GM23338 (cell line): ENCODE data around the gene PRR12. TPM values are rescaled to one million over a fixed set of nuclear protein-coding genes. Genes with fewer than 3 reads are reported as not detected.
A peak's percentile ranks its signal among the peaks of the same experiment; 100 is the strongest.

Source experiments
- ATAC-seq: fragments of 200-7000 bp; cut with Tn5 transposase; 3 replicates; pipeline ENCODE4 v1.9.1; 2020
- DNase-seq: peaks from one replicate; pipeline ENCODE4 v3.0.0-alpha.2; 2015; ENCODE audit warnings: low spot score
- H2AFZ ChIP-seq: fragments of 200-600 bp; sonication (generic); 2 replicates; pipeline ENCODE4 v1.8.0; 2016; ENCODE audit warnings: antibody characterized with exemption, mild to moderate bottlenecking, moderate library complexity
- H3F3A ChIP-seq: fragments of 200-600 bp; sonication (generic); replicated peaks from 2 replicates; pipeline ENCODE4 v1.8.0; 2017; ENCODE audit warnings: antibody characterized with exemption, mixed run types, low read depth
- H3K27ac ChIP-seq: fragments of 200-600 bp; sonication (generic); 2 replicates; pipeline ENCODE4 v1.6.1; 2016; ENCODE audit warnings: low read depth
- H3K27me3 ChIP-seq: fragments of 200-600 bp; sonication (generic); 2 replicates; pipeline ENCODE4 v1.8.0; 2016; ENCODE audit warnings: mild to moderate bottlenecking, mixed run types, moderate library complexity; ENCODE audit not compliant: insufficient read depth
- H3K36me3 ChIP-seq: fragments of 200-600 bp; sonication (generic); 2 replicates; pipeline ENCODE4 v1.8.0; 2016; ENCODE audit warnings: mild to moderate bottlenecking; ENCODE audit not compliant: insufficient read depth
- H3K4me1 ChIP-seq: fragments of 200-600 bp; sonication (generic); 2 replicates; pipeline ENCODE4 v1.8.0; 2016; ENCODE audit warnings: mild to moderate bottlenecking, moderate library complexity; ENCODE audit not compliant: insufficient read depth
- H3K4me2 ChIP-seq: fragments of 200-600 bp; sonication (generic); 2 replicates; pipeline ENCODE4 v1.7.1; 2017; ENCODE audit warnings: mixed run types
- H3K4me3 ChIP-seq: fragments of 200-600 bp; sonication (generic); 2 replicates; pipeline ENCODE4 v1.6.1; 2016; ENCODE audit warnings: mixed run types
- H3K79me2 ChIP-seq: fragments of 200-600 bp; sonication (generic); replicated peaks from 2 replicates; pipeline ENCODE4 v1.8.0; 2017; ENCODE audit warnings: mild to moderate bottlenecking; ENCODE audit not compliant: insufficient read depth
- H3K9me2 ChIP-seq: fragments of 200-600 bp; sonication (generic); 2 replicates; pipeline ENCODE4 v1.8.0; 2017; ENCODE audit not compliant: insufficient read depth
- H4K20me1 ChIP-seq: fragments of 200-600 bp; sonication (generic); replicated peaks from 2 replicates; pipeline ENCODE4 v1.8.0; 2017; ENCODE audit warnings: mild to moderate bottlenecking; ENCODE audit not compliant: insufficient read depth
- H3K27ac Mint-ChIP-seq: 2 replicates; pipeline ENCODE4 v1.8.0; 2020; ENCODE audit warnings: inconsistent platforms, mild to moderate bottlenecking, moderate library complexity, mixed read lengths
- H3K27me3 Mint-ChIP-seq: 3 replicates; pipeline ENCODE4 v1.8.0; 2022; ENCODE audit warnings: low read depth, mild to moderate bottlenecking, moderate library complexity, mixed read lengths, inconsistent platforms; ENCODE audit not compliant: insufficient read depth, poor library complexity
- H3K36me3 Mint-ChIP-seq: 3 replicates; pipeline ENCODE4 v1.8.0; 2021; ENCODE audit warnings: low read depth, mild to moderate bottlenecking, inconsistent platforms, moderate library complexity, mixed read lengths
- H3K4me1 Mint-ChIP-seq: 3 replicates; pipeline ENCODE4 v1.8.0; 2020; ENCODE audit warnings: mild to moderate bottlenecking, inconsistent platforms, mixed read lengths
- H3K4me3 Mint-ChIP-seq: 3 replicates; pipeline ENCODE4 v1.8.0; 2021; ENCODE audit warnings: moderate library complexity, mild to moderate bottlenecking, inconsistent platforms, mixed read lengths
- H3K9me3 Mint-ChIP-seq: 3 replicates; pipeline ENCODE4 v1.8.0; 2020; ENCODE audit warnings: moderate library complexity, mild to moderate bottlenecking, inconsistent platforms, mixed read lengths
- CREB1 ChIP-seq: fragments of 250-450 bp; sonication (Bioruptor Pico); IDR thresholded peaks from 2 replicates; pipeline ENCODE4 v1.5.0; 2020; ENCODE audit warnings: low read depth, mild to moderate bottlenecking, moderate library complexity
- CTCF ChIP-seq, 2 experiments: fragments of 200-600 bp in 1 of 2; sonication (generic) in 1 of 2; conservative IDR thresholded peaks; 2 replicates each; pipeline versions ENCODE4 v1.5.1 to v1.6.1; 2016 to 2017; ENCODE audit warnings: antibody characterized with exemption in 2 of 2, low read depth in 2 of 2, mild to moderate bottlenecking in 2 of 2, moderate library complexity in 1 of 2
- ETS1 ChIP-seq: IDR thresholded peaks from 2 replicates; pipeline ENCODE4 v1.6.1; 2016; ENCODE audit warnings: antibody characterized with exemption
- EZH2 ChIP-seq: fragments of 200-600 bp; sonication (generic); IDR thresholded peaks from one replicate; pipeline ENCODE4 v1.8.0; 2017; ENCODE audit warnings: antibody characterized with exemption, mild to moderate bottlenecking, low read depth; ENCODE audit not compliant: unreplicated experiment
- EZH2phosphoT487 ChIP-seq: fragments of 200-600 bp; sonication (generic); IDR thresholded peaks from one replicate; pipeline ENCODE4 v1.8.1; 2018; ENCODE audit warnings: antibody characterized with exemption; ENCODE audit not compliant: unreplicated experiment
- JUNB ChIP-seq: IDR thresholded peaks from one replicate; pipeline ENCODE4 v1.6.1; 2016; ENCODE audit warnings: antibody characterized with exemption; ENCODE audit not compliant: unreplicated experiment
- NANOG ChIP-seq: IDR thresholded peaks from 2 replicates; pipeline ENCODE4 v1.6.1; 2016; ENCODE audit warnings: antibody characterized with exemption, borderline replicate concordance
- POLR2AphosphoS5 ChIP-seq: IDR thresholded peaks from 2 replicates; pipeline ENCODE4 v1.6.1; 2016; ENCODE audit warnings: antibody characterized with exemption, low read depth
- REST ChIP-seq: IDR thresholded peaks from one replicate; pipeline ENCODE4 v1.6.1; 2018; ENCODE audit warnings: antibody characterized with exemption; ENCODE audit not compliant: unreplicated experiment
- STAT1 ChIP-seq: IDR thresholded peaks from one replicate; pipeline ENCODE4 v1.6.1; 2016; ENCODE audit warnings: antibody characterized with exemption; ENCODE audit not compliant: unreplicated experiment
- ZNF114 ChIP-seq: fragments of 250-450 bp; sonication (Bioruptor Pico); IDR thresholded peaks from 2 replicates; pipeline ENCODE4 v1.5.0; 2020; ENCODE audit warnings: mild to moderate bottlenecking, moderate library complexity
- ZNF331 ChIP-seq: fragments of 250-450 bp; sonication (Bioruptor Pico); IDR thresholded peaks from 2 replicates; pipeline ENCODE4 v1.5.0; 2020; ENCODE audit warnings: low read depth, mild to moderate bottlenecking, moderate library complexity
- ZNF462 ChIP-seq: fragments of 250-450 bp; sonication (Bioruptor Pico); IDR thresholded peaks from 2 replicates; pipeline ENCODE4 v1.5.0; 2020; ENCODE audit warnings: mild to moderate bottlenecking, moderate library complexity
- polyA plus RNA-seq: library from polyadenylated mRNA; unstranded; fragments of >200 nt; fragmentation: Nextera tagmentation; extraction: Ambion mirVana; gene quantifications from 2 replicates; pipeline ENCODE4 v1.2.1, GENCODE V29; 2016
- total RNA-seq: library from RNA; depleted of rRNA; stranded (reverse); fragments of >200 nt; shearing (Covaris generic); gene quantifications from 2 replicates; pipeline ENCODE4 v1.2.3, GENCODE V29; 2014

PRR12 gene
- total and polyA plus RNA-seq, 2 experiments from 2014 or later = 8.6 to 41.6 TPM

GRCh38 chr19:49554701-49555181 lies 36.2 kb upstream of the PRR12 start:
- H3K27ac ChIP-seq = peak overlapping the region; percentile 19; the same call in 1 of the 2 replicates

More at GRCh38 chr19:49554701-49555181, 36.2 kb upstream of the PRR12 start:
- no peak for DNase-seq
- Histone ChIP-seq H3K4me1 (peaks cover 10% of the 10 kb centered on the region; the same call in 1 of the 2 replicates), H3K36me3 (no peaks in the 10 kb centered on the region; the same call in 1 of the 2 replicates), H3F3A (peaks cover 28% of the 10 kb centered on the region), H3K4me3 (no peak overlapping the region), H3K4me2 (no peak overlapping the region), H3K79me2 (no peaks in the 10 kb centered on the region), H2AFZ (no peak overlapping the region), H4K20me1 (no peaks in the 10 kb centered on the region), H3K9me2 (no peaks in the 10 kb centered on the region), H3K27me3 (no peaks in the 10 kb centered on the region)
- TF ChIP-seq ZNF331 = no peak
- TF ChIP-seq POLR2AphosphoS5 = no peak
- no peak for TF ChIP-seq EZH2
- no peak for TF ChIP-seq ETS1
- no peak for TF ChIP-seq REST
- TF ChIP-seq EZH2phosphoT487 = no peak
- no peak for TF ChIP-seq CTCF (conservative IDR thresholded peaks at IDR 0.05; ENCODE audit: low read depth in 2 of 2)
- no peak for TF ChIP-seq CREB1
- no peak for TF ChIP-seq JUNB
- no peak for TF ChIP-seq STAT1
- TF ChIP-seq ZNF114 (CRISPR knock-in tag) = no peak
- TF ChIP-seq NANOG = no peak
- no peak for TF ChIP-seq ZNF462
- Mint-ChIP-seq H3K4me1 (peaks cover 8% of the 10 kb centered on the region), H3K36me3 (peaks cover 47% of the 10 kb centered on the region), H3K27ac (no peak overlapping the region; the same call in 1 of the 2 replicates), H3K9me3 (no peaks in the 10 kb centered on the region), H3K4me3 (no peak overlapping the region; the same call in 2 of the 3 replicates), H3K27me3 (peaks cover 19% of the 10 kb centered on the region)
- no peak for ATAC-seq
